PFSK-1 (cell line): ENCODE data around the gene KRTAP10-3.

Experiments
- POLR2AphosphoS5 ChIP-seq: IDR thresholded peaks from 2 replicates; pipeline ENCODE4 v1.6.1; 2012; ENCODE audit warnings: low read depth, mild to moderate bottlenecking, control low read depth, low read length, moderate library complexity
- TAF1 ChIP-seq: IDR thresholded peaks from 2 replicates; pipeline ENCODE4 v1.6.1; 2012; ENCODE audit warnings: low read length, control low read depth, borderline replicate concordance; ENCODE audit not compliant: insufficient read depth

- TF ChIP-seq POLR2AphosphoS5 = no peak
- no peak for TF ChIP-seq TAF1
These were observed 33.1 kb downstream of the KRTAP10-3 start for GRCh38 chr21:44525391-44526095.
